K562 (cell line): ENCODE data around the gene ACOT4. TPM values are rescaled to one million over a fixed set of nuclear protein-coding genes. Genes with fewer than 3 reads are reported as not detected.
A peak's percentile ranks its signal among the peaks of the same experiment; 100 is the strongest.

ENCODE experiments used
- FOXK2 ChIP-seq, 2 experiments: fragments of 450-650 bp; IDR thresholded peaks in 1 of 2; conservative IDR thresholded peaks in 1 of 2; 2 replicates each; pipeline ENCODE4 v1.6.1; 2016; ENCODE audit warnings: low read depth in 2 of 2, mild to moderate bottlenecking in 1 of 2
- MAFG ChIP-seq: fragments of 450-650 bp; conservative IDR thresholded peaks from 2 replicates; pipeline ENCODE4 v1.6.1; 2016; ENCODE audit warnings: missing genetic modification characterization, missing compliant biosample characterization
- POLR2AphosphoS2 ChIP-seq: IDR thresholded peaks from 2 replicates; pipeline ENCODE4 v1.6.1; 2012; ENCODE audit warnings: low read length, improper control_type of control experiment
- REST ChIP-seq, 2 experiments: fragments of 450-650 bp; formaldehyde crosslinking in 1 of 2; IDR thresholded peaks; 2 replicates each; pipeline versions ENCODE4 v1.4.0 to v1.6.1; 2014 to 2020; ENCODE audit warnings: mild to moderate bottlenecking in 2 of 2, borderline replicate concordance in 1 of 2, low read depth in 1 of 2
- TBP ChIP-seq: optimal IDR thresholded peaks from 2 replicates; pipeline ENCODE3; 2011; ENCODE audit warnings: low read depth, low read length, improper control_type of control experiment
- ZNF143 ChIP-seq: sonication (generic); formaldehyde crosslinking; IDR thresholded peaks from 2 replicates; pipeline ENCODE4 v1.9.0; 2022; ENCODE audit warnings: mild to moderate bottlenecking, missing genetic modification reagents
- ZNF232 ChIP-seq: sonication (generic); formaldehyde crosslinking; IDR thresholded peaks from 2 replicates; pipeline ENCODE4 v1.8.0; 2022; ENCODE audit warnings: mild to moderate bottlenecking, missing genetic modification reagents
- ZNF668 ChIP-seq: fragments of 250-450 bp; sonication (Bioruptor Pico); IDR thresholded peaks from 2 replicates; pipeline ENCODE4 v1.8.0; 2022; ENCODE audit warnings: mild to moderate bottlenecking, inconsistent platforms
- polyA plus RNA-seq, 8 experiments: library from polyadenylated mRNA; depleted of rRNA in 4 of 8; stranded (reverse) in 5 of 8; unstranded in 3 of 8; fragments of >200 nt; fragmentation: Nextera tagmentation in 2 of 8; fragmentation: Illumina TruSeq in 1 of 8; extraction: Ambion mirVana in 2 of 8; extraction: Trizol in 1 of 8; gene quantifications; 2 replicates each; pipeline versions ENCODE4 v1.2.1 to v1.2.3, GENCODE V29; 2011 to 2014; ENCODE audit warnings: inconsistent platforms in 1 of 8, missing spikeins in 1 of 8
- total RNA-seq, 7 experiments: library from RNA; depleted of rRNA in 6 of 7; stranded (reverse); fragments of >200 nt in 6 of 7; fragmentation: Illumina TruSeq in 2 of 7; extraction: Trizol in 2 of 7; gene quantifications; 2 replicates each; pipeline versions ENCODE4 v1.2.1 to v1.2.3, GENCODE V29; 2011 to 2021; ENCODE audit warnings: low replicate concordance in 1 of 7

ACOT4 gene
- total and polyA plus RNA-seq, 9 of the 15 experiments (the other 6 are each of a cell fraction or from before 2014, with no cell fraction given): not detected

GRCh38 chr14:73644531-73645247 is 53.0 kb downstream of the ACOT4 start, which contains the start of gene DNAL1 (continued):
- TF ChIP-seq MAFG (tag) (no peak), TBP (peak; percentile 25), POLR2AphosphoS2 (no peak), REST (IDR thresholded peaks at IDR 0.05; ENCODE audit: borderline replicate concordance) (peak; percentile 34), REST (CRISPR knock-in tag; IDR thresholded peaks at IDR 0.05; ENCODE audit: low read depth) (no peak), ZNF232 (CRISPR knock-in tag) (no peak), ZNF143 (CRISPR knock-in tag) (peak; percentile 69), FOXK2 (conservative IDR thresholded peaks at IDR 0.05 in 1 of 2, IDR thresholded peaks at IDR 0.05 in 1 of 2; ENCODE audit: low read depth in 2 of 2) (0 out of 4 replicates have a peak, but pooled peaks of 1 of the 2 experiments have one; percentile 13), ZNF668 (CRISPR knock-in tag) (peak; percentile 55; the same call in 1 of the 2 replicates)
